Breast epithelium (tissue), 3 donors: ENCODE data around the gene ZNF234.

Source experiments
- POLR2A ChIP-seq: fragments of 450-650 bp; IDR thresholded peaks from one replicate; pipeline ENCODE4 v1.6.1; 2016; ENCODE audit warnings: antibody characterized with exemption, mild to moderate bottlenecking, moderate library complexity
- POLR2AphosphoS5 ChIP-seq, 3 donors: sonication (generic); formaldehyde crosslinking; IDR thresholded peaks; one replicate each; pipeline ENCODE4 v1.6.1; 2017; ENCODE audit warnings: antibody characterized with exemption in 3 of 3
- TF ChIP-seq, protein P1 (sequence below), 3 donors: fragments of 450-650 bp; IDR thresholded peaks; one replicate each; pipeline ENCODE4 v1.5.1; 2016 to 2017; ENCODE audit warnings: antibody characterized with exemption in 3 of 3, mild to moderate bottlenecking in 3 of 3, moderate library complexity in 3 of 3

DNA sequence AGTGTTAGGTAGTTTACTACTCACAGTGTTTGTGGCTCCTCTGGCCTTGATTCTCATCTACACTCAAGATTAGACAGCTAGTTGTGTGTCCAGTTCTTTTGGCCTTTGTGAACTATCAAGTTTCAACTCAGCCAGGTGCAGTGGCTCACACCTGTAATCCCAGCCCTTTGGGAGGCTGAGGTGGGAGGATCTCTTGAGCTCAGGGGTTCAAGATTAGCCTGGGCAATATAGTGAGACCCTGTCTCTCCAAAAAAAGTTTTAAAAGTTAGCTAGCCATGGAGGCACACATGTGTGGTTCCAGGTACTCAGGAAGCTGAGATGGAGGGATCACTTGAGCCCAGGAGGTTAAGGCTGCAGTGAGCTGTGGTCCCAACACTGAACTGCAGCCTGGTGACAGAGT is 39.6 kb downstream of the ZNF234 start:
- no peak for TF ChIP-seq POLR2A
- TF ChIP-seq, protein P1, sequence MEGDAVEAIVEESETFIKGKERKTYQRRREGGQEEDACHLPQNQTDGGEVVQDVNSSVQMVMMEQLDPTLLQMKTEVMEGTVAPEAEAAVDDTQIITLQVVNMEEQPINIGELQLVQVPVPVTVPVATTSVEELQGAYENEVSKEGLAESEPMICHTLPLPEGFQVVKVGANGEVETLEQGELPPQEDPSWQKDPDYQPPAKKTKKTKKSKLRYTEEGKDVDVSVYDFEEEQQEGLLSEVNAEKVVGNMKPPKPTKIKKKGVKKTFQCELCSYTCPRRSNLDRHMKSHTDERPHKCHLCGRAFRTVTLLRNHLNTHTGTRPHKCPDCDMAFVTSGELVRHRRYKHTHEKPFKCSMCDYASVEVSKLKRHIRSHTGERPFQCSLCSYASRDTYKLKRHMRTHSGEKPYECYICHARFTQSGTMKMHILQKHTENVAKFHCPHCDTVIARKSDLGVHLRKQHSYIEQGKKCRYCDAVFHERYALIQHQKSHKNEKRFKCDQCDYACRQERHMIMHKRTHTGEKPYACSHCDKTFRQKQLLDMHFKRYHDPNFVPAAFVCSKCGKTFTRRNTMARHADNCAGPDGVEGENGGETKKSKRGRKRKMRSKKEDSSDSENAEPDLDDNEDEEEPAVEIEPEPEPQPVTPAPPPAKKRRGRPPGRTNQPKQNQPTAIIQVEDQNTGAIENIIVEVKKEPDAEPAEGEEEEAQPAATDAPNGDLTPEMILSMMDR (IDR thresholded peaks at IDR 0.05), result no peak
- no peak for TF ChIP-seq POLR2AphosphoS5 (IDR thresholded peaks at IDR 0.05)
